Measurements from ENCODE around the gene GRPEL2.
A peak's percentile ranks its signal among the peaks of the same experiment; 100 is the strongest.

The GRPEL2 gene

DNA sequence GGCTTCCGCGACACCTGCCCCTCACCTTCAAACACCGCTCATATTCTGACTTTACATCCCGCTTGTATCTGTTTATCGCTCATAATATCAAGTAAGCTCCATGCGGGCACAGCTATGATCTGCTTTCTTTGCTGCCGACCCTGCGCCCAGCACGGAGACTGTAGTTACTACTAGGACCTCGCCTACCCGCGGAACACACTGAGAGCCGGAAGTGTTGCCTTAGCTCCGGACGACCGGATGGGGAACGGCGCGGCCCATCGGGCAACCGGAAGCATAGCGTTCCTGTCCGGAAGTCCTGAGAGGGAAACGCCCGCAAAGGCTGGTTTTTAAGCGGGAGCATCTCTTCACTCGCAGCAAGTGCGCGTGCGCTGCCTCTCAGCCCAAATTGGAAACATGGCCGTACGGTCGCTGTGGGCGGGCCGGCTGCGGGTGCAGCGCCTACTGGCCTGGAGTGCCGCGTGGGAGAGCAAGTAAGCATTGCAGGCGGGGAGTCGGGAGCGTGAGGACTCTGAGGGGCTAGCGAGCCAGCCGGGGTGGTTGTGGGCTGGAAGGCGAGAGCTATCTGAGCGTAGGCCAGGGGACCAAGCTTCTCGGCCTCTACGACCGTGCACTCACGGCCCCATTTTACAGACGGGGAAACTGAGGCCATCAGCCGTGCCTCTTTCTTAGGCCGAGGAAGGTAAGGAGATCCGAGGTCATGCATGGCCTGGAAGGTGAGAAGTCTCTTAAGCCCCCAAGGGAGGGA is at the start of gene GRPEL2:
Gene GRPEL2 (plus strand): TSS at position 353 of the 745 bp plus-strand sequence. CDS start 41 bp downstream, at position 394.
- DNase-seq, result peak; percentile 92

GRCh38 chr5:149297340-149298025 is 47.8 kb upstream of the GRPEL2 start:
- no peak for DNase-seq

DNA sequence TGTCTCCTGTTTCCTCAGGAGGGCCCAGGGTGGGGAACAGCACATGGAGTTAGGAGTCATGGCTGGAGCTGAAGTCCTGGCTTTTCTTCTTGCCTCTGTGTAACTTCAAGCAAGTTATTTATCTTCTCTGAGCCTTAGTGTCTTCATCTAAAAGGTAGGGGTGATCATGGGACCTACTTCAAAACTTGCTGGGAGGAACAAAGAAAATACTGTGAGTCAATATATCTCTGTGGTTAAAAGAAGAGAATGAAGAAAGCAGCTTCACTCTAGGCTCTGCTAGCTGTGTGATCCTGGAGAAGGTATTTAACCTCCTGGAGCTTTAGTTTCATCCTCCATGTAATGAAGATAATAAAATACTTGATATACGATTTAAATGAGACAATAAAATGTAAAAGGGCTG is 47.1 kb upstream of the GRPEL2 start:
- no peak for DNase-seq

DNA sequence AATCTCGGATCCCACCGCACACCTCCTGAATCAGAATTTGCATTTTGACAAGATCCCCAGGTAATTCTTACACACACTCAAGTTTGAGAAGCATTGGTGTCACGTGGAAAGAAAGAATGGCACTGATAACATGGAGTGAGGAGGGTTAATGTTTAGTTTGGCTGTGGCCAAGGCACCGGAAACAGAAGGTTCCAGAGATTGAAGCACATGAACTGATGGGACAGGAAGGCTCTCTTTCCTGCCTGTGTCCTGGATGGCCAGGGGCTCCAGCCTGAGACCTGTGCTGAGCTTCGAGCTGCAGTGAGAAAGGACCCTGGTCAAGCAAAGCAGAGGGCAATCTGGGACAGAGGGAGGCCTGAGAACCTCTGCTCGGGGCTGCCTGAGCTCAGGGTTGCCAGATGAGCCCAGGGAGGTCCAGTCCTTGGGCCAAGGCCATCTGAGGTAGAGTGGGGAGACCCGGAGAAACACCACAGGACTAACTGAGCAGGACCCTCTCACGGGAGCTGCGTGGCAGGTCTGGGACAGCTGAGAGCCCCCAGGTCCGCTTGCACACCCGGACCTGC is 46.4 kb upstream of the GRPEL2 start:
- no peak for DNase-seq

GRCh38 chr5:149299451-149300054 is 45.7 kb upstream of the GRPEL2 start:
- no peak for DNase-seq

DNA sequence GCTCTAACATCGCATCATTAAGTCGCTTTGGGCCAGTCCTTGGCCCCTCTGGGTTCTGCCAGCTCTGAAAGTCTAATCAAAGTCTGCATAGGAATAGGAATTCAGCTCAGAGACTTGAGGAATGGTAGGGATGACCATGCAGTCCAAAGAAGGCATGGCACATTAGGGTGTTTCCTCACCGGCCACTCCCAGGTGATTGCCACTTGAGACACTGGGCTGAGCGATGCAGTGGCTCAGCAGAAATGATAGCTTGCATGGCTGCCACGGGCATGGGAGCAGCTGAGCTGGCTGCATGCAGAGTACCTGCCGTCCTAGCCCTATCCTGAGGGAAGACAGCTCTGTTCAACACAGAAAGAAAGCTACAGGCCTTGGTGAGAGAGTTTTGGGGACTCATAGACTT is 44.9 kb upstream of the GRPEL2 start:
- DNase-seq, result no peak

DNA sequence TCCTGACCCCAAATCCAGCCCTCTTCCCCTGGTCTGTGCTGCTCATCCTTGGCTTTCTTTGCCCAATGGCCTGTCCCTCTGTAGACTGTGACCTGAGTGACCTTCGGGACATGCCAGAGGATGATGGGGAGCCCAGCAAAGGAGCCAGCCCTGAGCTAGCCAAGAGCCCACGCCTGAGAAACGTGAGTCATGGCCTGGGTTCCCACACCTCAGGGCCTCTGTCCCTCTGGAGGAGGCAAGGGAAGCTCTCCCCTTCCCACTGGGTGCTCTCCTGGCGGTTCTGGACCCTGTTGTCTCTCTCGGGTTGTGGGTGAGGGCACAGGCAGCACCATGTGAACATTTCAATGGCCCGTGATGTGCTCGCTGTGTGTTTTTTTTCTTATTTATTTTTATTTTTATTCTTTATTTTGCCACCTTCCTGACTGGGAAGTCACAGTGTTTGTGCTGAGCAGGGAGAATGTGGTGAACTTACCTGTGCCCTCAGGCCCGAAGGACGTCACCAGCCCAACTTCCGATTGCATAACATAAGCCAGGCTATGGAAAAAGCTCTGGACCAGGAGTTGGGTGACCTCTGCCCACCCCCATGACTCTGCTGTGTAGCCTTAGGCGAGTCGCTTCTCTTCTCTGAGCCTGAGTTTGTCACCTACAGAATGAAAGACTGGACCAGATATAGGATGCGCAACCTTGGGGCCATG is 44.1 kb upstream of the GRPEL2 start:
- no peak for DNase-seq

DNA sequence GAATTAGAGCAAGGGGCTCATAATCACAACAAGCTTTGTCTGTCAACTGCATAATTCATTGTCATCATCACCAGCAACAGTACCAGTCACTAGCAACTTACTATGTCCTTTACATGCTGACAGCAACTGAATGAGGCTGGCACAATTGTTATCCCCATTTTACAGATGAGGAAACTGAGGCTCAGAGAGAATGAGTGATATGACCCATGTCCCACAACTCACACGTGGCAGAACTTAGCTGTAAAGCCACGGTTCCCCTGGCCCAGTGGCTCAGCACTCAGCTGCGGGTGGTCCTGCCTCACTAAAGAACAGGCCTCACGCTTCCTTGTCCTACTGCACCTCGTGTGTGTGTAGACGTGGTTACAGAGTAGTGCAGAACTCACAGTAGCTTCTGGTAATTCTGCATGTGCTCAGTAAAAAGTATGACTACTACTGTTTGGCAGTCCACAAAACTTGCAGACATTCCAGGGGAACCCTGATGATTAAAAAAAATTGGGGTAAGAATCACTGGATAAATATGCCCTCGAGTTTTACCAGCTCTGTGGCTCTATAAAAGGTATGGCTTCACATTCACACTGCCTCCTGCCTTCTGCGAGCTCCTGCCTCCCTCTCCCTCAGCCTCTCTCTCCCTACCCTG is 43.4 kb upstream of the GRPEL2 start:
- no peak for DNase-seq

GRCh38 chr5:149302641-149303040 is 42.7 kb upstream of the GRPEL2 start:
- no peak for DNase-seq

GRCh38 chr5:149303210-149303609 is 42.1 kb upstream of the GRPEL2 start:
- no peak for DNase-seq

GRCh38 chr5:149304195-149305078 is 40.9 kb upstream of the GRPEL2 start:
- no peak for DNase-seq

GRCh38 chr5:149309354-149309753 is 35.9 kb upstream of the GRPEL2 start:
- no peak for DNase-seq

DNA sequence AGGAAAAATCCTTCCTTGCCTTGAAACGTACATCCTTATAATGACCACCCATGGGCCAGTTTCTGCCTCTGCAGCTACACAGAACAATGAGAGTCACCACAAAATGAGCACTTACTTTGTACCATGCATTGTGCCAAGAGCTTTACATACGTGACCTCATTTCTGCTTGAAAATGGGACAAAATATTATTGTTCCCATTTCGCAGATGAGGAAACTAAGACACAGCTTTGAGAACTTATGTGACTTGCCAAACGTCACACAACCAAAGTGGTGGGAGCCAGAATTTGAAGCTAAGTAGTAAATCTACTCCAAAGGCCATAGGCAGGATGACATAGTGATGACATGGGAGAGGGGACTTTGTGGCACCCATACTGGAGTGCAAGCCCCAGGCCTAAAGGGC is 34.8 kb upstream of the GRPEL2 start:
- DNase-seq, result no peak

DNA sequence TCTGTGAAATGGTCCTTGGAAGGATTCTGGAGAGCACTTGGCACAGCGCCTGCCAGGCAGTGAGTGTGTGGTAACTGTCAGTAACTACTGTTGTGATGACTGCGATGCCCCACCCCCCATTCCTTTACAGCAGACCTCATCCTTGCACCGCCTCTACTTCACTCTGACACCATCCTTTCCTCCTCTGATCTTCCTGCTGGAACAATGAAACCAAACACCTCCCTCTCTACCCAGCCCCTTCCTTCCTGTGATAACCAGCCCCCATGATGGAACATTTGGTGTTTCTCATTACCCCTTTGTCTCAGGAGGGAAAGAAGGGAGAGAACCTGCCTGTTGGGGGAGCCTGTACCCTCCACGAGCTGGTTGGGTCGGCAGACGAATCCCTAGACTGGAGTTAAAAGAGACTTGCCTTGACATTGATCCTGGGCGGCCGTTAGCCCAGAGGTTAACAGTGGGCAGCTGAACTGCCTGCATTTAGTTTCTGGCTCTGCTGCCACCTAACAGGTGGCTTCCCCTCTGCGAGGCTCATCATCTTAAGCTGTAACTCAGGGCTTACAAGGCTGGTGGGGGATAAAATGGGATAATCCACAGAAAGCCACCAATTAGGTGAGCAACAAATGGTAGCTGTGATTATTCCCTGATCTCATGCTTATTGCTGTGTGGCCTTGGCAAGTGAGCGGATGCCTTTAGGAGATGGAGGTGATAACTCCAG is 34.2 kb upstream of the GRPEL2 start:
- no peak for DNase-seq

DNA sequence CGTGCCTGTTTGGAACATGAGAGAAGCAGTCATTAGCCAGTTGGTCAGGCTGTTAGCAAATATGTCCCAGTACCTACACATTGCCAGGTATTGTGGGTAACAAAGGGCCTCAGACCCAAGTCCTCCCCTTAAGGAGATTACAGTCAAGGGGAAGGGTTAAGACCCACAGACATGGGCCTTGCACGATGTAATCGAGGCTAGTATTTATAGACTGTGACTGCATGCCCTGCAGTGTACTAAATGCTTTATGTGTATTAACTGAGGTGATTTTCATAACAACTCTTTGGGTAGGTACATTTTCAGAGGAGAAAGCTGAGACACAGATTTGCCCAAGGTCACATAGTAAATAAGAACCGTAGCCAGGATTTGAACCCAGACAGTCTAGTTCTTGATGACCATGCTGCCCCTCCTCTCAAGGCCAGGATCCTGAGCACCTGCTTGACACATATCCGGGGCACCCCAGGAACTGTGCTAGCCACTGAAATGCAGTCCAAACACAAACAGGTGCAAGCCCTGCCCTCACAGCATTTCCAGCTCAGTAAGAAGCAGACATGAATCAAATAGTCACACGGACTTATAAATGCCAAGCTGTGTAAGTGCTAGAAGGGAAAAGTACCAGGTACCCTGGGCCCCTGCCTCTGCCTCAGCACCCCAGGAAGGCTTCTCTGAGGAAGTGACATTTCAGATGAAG is 32.0 kb upstream of the GRPEL2 start:
- DNase-seq, result no peak

- no peak for DNase-seq
Observed at GRCh38 chr5:149314571-149315111, 30.7 kb upstream of the GRPEL2 start.

DNA sequence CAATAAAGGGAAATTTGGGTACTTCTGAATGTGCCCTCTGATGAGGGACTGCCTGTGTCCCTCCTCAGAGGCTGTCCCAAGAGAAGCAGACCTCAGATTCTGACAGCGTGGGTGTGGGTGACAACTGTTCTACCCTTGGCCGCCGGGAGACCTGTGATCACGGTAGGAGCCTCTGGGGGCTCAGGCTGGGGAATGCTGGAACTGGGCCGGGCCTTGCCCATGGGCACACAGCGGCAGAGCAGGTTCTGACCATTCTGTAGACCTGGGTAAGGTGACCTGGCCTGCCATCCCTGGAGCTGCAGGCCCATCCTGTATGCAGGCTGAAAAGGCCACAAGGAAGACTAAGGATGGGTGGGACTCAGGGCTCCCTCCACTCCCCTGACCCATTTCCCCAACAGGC is 29.5 kb upstream of the GRPEL2 start:
- no peak for DNase-seq

- DNase-seq, result peak; percentile 64
Observed at GRCh38 chr5:149317281-149318048, 27.8 kb upstream of the GRPEL2 start.

- DNase-seq, result no peak
Observed at GRCh38 chr5:149319174-149319573, 26.1 kb upstream of the GRPEL2 start.

Data from CD4-positive, alpha-beta T cell treated with Interleukin-17A for 1 hour (primary cell).